Panc1 (cell line): ENCODE data around the gene GIN1. TPM values are rescaled to one million over a fixed set of nuclear protein-coding genes. Genes with fewer than 3 reads are reported as not detected.

Experiments
- ATAC-seq: fragments of 200-7000 bp; cut with Tn5 transposase; 2 replicates; pipeline ENCODE4 v1.9.1; 2020; ENCODE audit warnings: mild to moderate bottlenecking, moderate library complexity
- BruUV-seq: library from RNA; stranded (reverse); fragments of 400-500 nt; replicated peaks from 2 replicates; lab custom pipeline; 2021; lab: Mats Ljungman, UMichigan
- CTCF ChIA-PET: fragments of 300-600 bp; sonication (Branson Sonifier 250); formaldehyde crosslinking; loops from one replicate; lab custom pipeline; 2022; ENCODE audit warnings: antibody characterized with exemption; lab: Charles Lee
- POLR2A ChIA-PET: fragments of 300-600 bp; sonication (Branson Sonifier 250); formaldehyde crosslinking; loops from one replicate; lab custom pipeline; 2022; ENCODE audit warnings: antibody characterized with exemption; lab: Charles Lee
- DNase-seq: peaks from one replicate; pipeline ENCODE4 v3.0.0-alpha.2; 2010; ENCODE audit warnings: low read depth, low spot score
- H3K27ac ChIP-seq: 2 replicates; pipeline ENCODE4 v1.5.1; 2011; ENCODE audit warnings: mild to moderate bottlenecking, low read length, inconsistent platforms
- H3K27me3 ChIP-seq: fragments of 200-500 bp; sonication (Bioruptor generic); 2 replicates; pipeline ENCODE4 v1.6.0; 2014; ENCODE audit warnings: low read length, inconsistent platforms; ENCODE audit not compliant: control insufficient read depth, insufficient read depth
- H3K36me3 ChIP-seq: fragments of 200-500 bp; sonication (Bioruptor generic); 2 replicates; pipeline ENCODE4 v1.5.1; 2014; ENCODE audit warnings: inconsistent platforms, mild to moderate bottlenecking, low read length, moderate library complexity; ENCODE audit not compliant: control insufficient read depth, insufficient read depth
- H3K4me1 ChIP-seq: 2 replicates; pipeline ENCODE4 v1.5.1; 2011; ENCODE audit warnings: inconsistent platforms, mild to moderate bottlenecking, low read length, moderate library complexity; ENCODE audit not compliant: control insufficient read depth, insufficient read depth
- H3K4me3 ChIP-seq, 2 experiments: 2 replicates each; pipeline ENCODE4 v1.5.1; 2011 to 2012; ENCODE audit warnings: low read depth in 2 of 2, low read length in 2 of 2, mild to moderate bottlenecking in 2 of 2, inconsistent platforms in 1 of 2, moderate library complexity in 1 of 2
- H3K9me3 ChIP-seq: fragments of 200-500 bp; sonication (Bioruptor generic); 2 replicates; pipeline ENCODE4 v1.5.1; 2014; ENCODE audit warnings: low read depth, mild to moderate bottlenecking, inconsistent platforms, low read length, moderate library complexity; ENCODE audit not compliant: control insufficient read depth, insufficient read depth
- CTCF ChIP-seq: fragments of 450-650 bp; IDR thresholded peaks from 2 replicates; pipeline ENCODE4 v1.5.1; 2017; ENCODE audit warnings: mild to moderate bottlenecking
- POLR2AphosphoS5 ChIP-seq: IDR thresholded peaks from 2 replicates; pipeline ENCODE4 v1.6.1; 2012; ENCODE audit warnings: mild to moderate bottlenecking, low read depth, low read length, moderate library complexity
- REST ChIP-seq, 2 experiments: IDR thresholded peaks; 2 replicates each; pipeline ENCODE4 v1.6.1; 2011 to 2012; ENCODE audit warnings: low read depth in 2 of 2, control low read depth in 1 of 2, low read length in 1 of 2, mild to moderate bottlenecking in 1 of 2, moderate library complexity in 1 of 2; ENCODE audit not compliant: insufficient read depth in 1 of 2
- SIN3A ChIP-seq: IDR thresholded peaks from 2 replicates; pipeline ENCODE4 v1.6.1; 2012; ENCODE audit warnings: low read depth, mild to moderate bottlenecking, low read length, moderate library complexity, borderline replicate concordance; ENCODE audit not compliant: insufficient read depth
- TCF7L2 ChIP-seq: IDR thresholded peaks from 2 replicates; pipeline ENCODE4 v1.6.1; 2011; ENCODE audit warnings: mild to moderate bottlenecking, low read depth, low read length, inconsistent platforms
- in situ Hi-C: cut with HindIII; loops from 2 replicates; pipeline ENCODE4 v1.10.0; 2016; ENCODE audit warnings: low sequenced_read_pairs, low pct_unique_long_range_greater_than_20kb
- intact Hi-C: fragments of 100-400 bp; cut with micrococcal nuclease; formaldehyde crosslinking; loops from one replicate; pipeline ENCODE4 v1.10.0; 2022; ENCODE audit not compliant: unreplicated experiment
- total RNA-seq: library from RNA; stranded (reverse); gene quantifications from one replicate; pipeline ENCODE4 v1.2.1, GENCODE V29; 2021; ENCODE audit not compliant: unreplicated experiment

The GIN1 gene
- total RNA-seq, 1 experiment from 2014 or later: 4.5 TPM

DNA sequence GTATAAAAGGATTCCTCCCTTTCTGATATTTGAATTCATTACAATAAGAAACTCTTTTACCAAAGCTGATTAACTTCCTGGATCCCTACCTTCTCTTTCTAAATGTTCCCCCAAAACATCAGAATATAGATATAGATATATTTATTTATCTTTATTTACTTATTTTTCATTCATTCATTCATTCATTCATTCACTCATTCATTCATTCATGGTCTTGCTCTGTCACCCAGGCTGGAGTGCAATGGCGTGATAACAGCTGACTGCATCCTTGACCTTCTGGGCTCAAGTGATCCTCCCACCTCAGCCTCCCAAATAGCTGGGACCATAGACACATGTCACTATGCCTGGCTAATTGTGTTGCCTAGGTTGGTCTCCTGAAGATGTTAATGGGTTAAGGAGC, 30.7 kb downstream of the GIN1 start:
- TF ChIP-seq CTCF (no peak), SIN3A (no peak), POLR2AphosphoS5 (no peak), REST (IDR thresholded peaks at IDR 0.05; ENCODE audit: insufficient read depth in 1 of 2, low read depth in 2 of 2, low read length in 1 of 2) (no peak), TCF7L2 (no peak)
- Histone ChIP-seq H3K27me3 (no peaks in the 10 kb centered on the region), H3K27ac (no peak overlapping the region), H3K9me3 (no peaks in the 10 kb centered on the region), H3K4me1 (no peaks in the 10 kb centered on the region), H3K36me3 (no peaks in the 10 kb centered on the region), H3K4me3 (no peak overlapping the region)
- ChIA-PET CTCF (no interaction called here), POLR2A (no interaction called here)
- in situ Hi-C loops (no loop called here), intact Hi-C loops (no loop called here)
- no TSS peak for BruUV-seq
- DNase-seq: no peak
- no peak for ATAC-seq

DNA sequence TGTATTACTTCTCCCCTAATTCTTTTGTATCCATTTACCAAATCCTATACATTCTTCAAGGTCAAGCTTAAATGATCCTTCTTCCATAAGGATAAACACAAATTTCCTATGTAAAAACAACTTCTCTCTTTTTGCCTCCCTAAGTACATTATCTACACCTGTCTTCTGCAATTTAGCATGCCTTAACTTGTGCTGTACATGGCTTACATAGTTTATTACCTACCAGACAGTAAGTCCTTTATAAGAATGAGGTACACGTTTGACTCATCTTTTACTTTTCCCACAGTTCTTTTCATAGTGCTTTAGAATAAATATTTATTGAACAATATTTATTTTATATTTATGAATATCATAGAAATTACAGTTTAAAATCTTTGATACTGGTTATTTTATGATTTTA, 33.4 kb downstream of the GIN1 start:
- no peak overlapping the region for H3K4me3 ChIP-seq
- intact Hi-C loops: no loop called here
- ATAC-seq (no peak), DNase-seq (no peak)
- no peak overlapping the region for H3K27ac ChIP-seq
- TF ChIP-seq SIN3A: no peak
- TF ChIP-seq CTCF: no peak
- no peak for TF ChIP-seq POLR2AphosphoS5
- no peak for TF ChIP-seq REST (IDR thresholded peaks at IDR 0.05; ENCODE audit: insufficient read depth in 1 of 2, low read depth in 2 of 2, low read length in 1 of 2)
- TF ChIP-seq TCF7L2: no peak
- no peaks in the 10 kb centered on the region for H3K36me3 ChIP-seq
- no TSS peak for BruUV-seq
- CTCF ChIA-PET: no interaction called here
- POLR2A ChIA-PET: no interaction called here
- in situ Hi-C loops: no loop called here
- H3K27me3 ChIP-seq: no peaks in the 10 kb centered on the region
- no peaks in the 10 kb centered on the region; the same call in 1 of the 2 replicates for H3K9me3 ChIP-seq
- H3K4me1 ChIP-seq: no peaks in the 10 kb centered on the region
